ENCODE data around the gene MACF1.

Gene MACF1

GRCh38 chr1:39269349-39269748, 64.9 kb downstream of the MACF1 start:
- no peak for DNase-seq (ENCODE audit: low spot score)
- TF ChIP-seq CTCF (IDR thresholded peaks at IDR 0.05; ENCODE audit: extremely low read depth, missing control alignments), result no peak

- no peak for TF ChIP-seq CTCF (IDR thresholded peaks at IDR 0.05; ENCODE audit: extremely low read depth, missing control alignments)
- DNase-seq (ENCODE audit: low spot score), result peak; percentile 62
Observed at GRCh38 chr1:39269791-39270342, 65.4 kb downstream of the MACF1 start.

GRCh38 chr1:39270368-39270767, 65.9 kb downstream of the MACF1 start:
- TF ChIP-seq CTCF (IDR thresholded peaks at IDR 0.05; ENCODE audit: extremely low read depth, missing control alignments), result no peak
- DNase-seq (ENCODE audit: low spot score), result no peak

- TF ChIP-seq CTCF (IDR thresholded peaks at IDR 0.05; ENCODE audit: extremely low read depth, missing control alignments), result no peak
- peak; percentile 46 for DNase-seq (ENCODE audit: low spot score)
Observed at GRCh38 chr1:39272027-39272797, 67.7 kb downstream of the MACF1 start.

- no peak for DNase-seq (ENCODE audit: low spot score)
Observed at GRCh38 chr1:39272798-39273469, 68.4 kb downstream of the MACF1 start.

GRCh38 chr1:39275836-39276507, 71.5 kb downstream of the MACF1 start:
- no peak for DNase-seq (ENCODE audit: low spot score)
- TF ChIP-seq CTCF (IDR thresholded peaks at IDR 0.05; ENCODE audit: extremely low read depth, missing control alignments), result no peak

More at GRCh38 chr1:39272798-39273469, 68.4 kb downstream of the MACF1 start:
- no peak for TF ChIP-seq CTCF (IDR thresholded peaks at IDR 0.05; ENCODE audit: extremely low read depth, missing control alignments)

- TF ChIP-seq CTCF (IDR thresholded peaks at IDR 0.05; ENCODE audit: extremely low read depth, missing control alignments), result no peak
- DNase-seq (ENCODE audit: low spot score), result no peak
Observed at GRCh38 chr1:39277879-39278278, 73.4 kb downstream of the MACF1 start.
